HG03064 (cell line): ENCODE measurements around the gene SLC15A4.

ENCODE experiments used
- ATAC-seq: cut with Tn5 transposase; IDR thresholded peaks from one replicate; pipeline ENCODE4 v1.9.1; 2021; ENCODE audit warnings: low read depth; ENCODE audit not compliant: unreplicated experiment

The SLC15A4 gene

GRCh38 chr12:128766738-128767501 is 56.8 kb downstream of the SLC15A4 start:
- ATAC-seq: no peak

- ATAC-seq: no peak
These were observed 60.4 kb downstream of the SLC15A4 start for GRCh38 chr12:128763395-128763794.

GRCh38 chr12:128761379-128761790 is 62.4 kb downstream of the SLC15A4 start:
- ATAC-seq: no peak

GRCh38 chr12:128755566-128755965 is 68.2 kb downstream of the SLC15A4 start:
- ATAC-seq: no peak

- ATAC-seq: no peak
These were observed 69.5 kb downstream of the SLC15A4 start for GRCh38 chr12:128754275-128754674.

DNA sequence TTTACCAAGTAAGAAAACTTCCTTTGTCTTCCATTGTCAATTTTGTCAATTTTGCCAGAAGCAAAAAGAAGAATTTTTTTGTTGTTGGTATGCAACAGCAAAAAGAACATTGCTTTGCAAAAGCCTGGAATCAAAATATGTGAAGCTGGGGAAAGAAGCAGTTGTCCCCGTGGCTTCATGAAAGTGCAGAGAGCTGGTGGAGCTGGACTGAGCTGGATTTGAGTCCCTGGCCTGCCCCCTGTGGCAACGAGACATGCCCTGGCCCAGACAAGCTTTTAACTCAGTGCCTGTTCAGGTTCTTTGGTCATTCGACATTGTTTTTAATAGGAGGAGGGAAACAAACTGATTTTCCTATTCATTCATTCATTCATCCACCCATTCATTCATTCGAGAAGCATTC is 70.3 kb downstream of the SLC15A4 start:
- no peak for ATAC-seq

DNA sequence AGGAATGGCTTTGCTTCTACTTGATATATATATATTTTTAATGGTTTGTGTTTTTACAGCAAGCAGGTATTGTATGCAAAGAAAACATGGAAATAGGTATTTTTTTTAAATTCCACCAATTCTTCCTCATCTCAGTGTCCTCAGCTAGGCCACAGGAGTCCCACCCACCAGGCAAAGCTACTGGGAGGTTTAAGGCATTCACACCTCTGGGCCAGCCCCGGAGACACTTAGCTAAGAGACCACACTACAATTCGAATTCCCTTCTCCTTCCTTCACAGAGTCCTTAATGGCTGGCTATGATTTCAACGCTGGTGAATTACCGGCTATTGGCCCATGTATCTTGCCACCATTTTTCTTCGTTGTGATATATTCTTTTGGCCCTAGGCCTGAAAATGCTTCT is 71.4 kb downstream of the SLC15A4 start:
- ATAC-seq: no peak

DNA sequence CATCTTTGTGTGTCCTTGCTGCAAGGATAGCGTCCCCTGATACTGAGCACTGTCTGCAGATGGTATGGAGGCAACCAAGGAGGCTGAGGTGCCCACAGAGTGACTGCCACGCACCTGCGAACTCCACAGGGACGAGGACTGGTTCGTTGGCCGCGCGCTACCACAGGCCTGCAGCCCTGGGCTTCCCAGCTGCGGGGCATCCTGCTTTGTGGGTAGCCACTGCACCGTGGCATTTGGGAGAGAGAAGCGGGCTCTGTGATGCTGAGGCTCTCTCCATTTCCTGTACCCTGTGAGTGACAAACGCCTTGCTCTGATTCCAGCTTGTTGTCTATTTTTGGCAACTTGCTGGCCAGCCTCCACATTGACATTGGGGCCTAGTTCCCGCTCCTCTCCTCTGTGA is 76.3 kb downstream of the SLC15A4 start:
- no peak for ATAC-seq

DNA sequence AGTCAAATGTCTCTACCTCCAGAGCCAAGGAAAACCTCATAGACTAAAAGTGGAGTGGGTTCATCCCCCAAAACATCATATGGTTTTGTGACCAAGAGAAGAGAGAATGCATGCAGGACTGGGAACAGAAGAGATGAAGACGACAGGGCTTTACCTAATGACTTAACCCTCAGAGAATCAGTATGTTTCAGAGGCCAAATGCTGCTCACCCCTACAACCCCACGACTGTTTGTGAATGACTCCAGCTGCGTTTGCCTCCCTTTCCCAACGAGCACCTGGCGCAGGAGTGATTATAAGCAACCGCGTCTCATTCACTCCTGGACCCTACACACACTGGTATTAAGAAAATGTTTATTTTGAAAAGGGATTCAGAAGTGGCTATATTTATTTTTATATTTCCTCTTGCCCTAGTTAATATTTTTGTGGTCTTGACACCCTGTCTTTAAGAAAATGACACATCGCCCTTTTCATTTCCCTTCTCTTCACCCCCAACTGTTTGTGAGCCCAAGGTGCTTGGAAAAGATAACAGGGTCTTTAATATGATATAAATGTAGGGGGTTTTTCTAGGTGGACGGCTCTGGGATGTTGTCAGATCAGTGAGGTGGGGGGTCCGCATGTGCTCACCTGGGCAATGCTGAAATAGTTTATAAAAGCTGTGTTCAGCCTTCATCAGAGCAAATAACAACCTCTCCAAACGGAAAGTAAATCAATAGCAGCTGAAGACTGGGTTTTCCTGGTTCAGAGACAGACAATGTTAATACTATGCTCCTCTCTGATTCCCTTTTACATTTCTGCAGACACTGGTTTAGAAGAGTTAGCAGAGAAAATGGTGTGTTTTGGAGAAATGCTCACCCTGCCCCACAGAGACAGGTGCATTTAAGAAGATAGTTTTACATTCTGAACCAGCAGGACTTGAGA is 77.7 kb downstream of the SLC15A4 start:
- ATAC-seq: no peak

- no peak for ATAC-seq
These were observed 79.8 kb downstream of the SLC15A4 start for GRCh38 chr12:128743916-128744315.
